Right cardiac atrium (tissue), 5 donors: Measurements from ENCODE around the gene SSTR5. TPM values are rescaled to one million over a fixed set of nuclear protein-coding genes. Genes with fewer than 3 reads are reported as not detected.
"Not testable (repeated sequence)": the region's sequence is repeated elsewhere in the genome, so short reads cannot be mapped to it uniquely, and the experiment has no call there.

Source experiments
- ATAC-seq, 2 donors: fragments of 200-7000 bp; cut with Tn5 transposase; one replicate each; pipeline versions ENCODE4 v1.8.0 to v1.9.1; 2020; ENCODE audit warnings: moderate library complexity in 2 of 2, mild to moderate bottlenecking in 1 of 2
- DNase-seq, 3 donors: peaks; one replicate each; pipeline ENCODE4 v3.0.0-alpha.2; 2020
- H3K27ac ChIP-seq: one replicate; pipeline ENCODE4 v1.5.1; 2013; ENCODE audit warnings: mild to moderate bottlenecking, low read length, control low read depth, moderate library complexity
- H3K27me3 ChIP-seq: one replicate; pipeline ENCODE4 v1.6.1; 2013; ENCODE audit not compliant: control insufficient read depth, insufficient read depth
- H3K4me1 ChIP-seq: one replicate; pipeline ENCODE4 v1.6.1; 2013; ENCODE audit warnings: low read length; ENCODE audit not compliant: control insufficient read depth, insufficient read depth
- H3K4me3 ChIP-seq: one replicate; pipeline ENCODE4 v1.5.1; 2013; ENCODE audit warnings: low read length, control low read depth
- H3K9me3 ChIP-seq: one replicate; pipeline ENCODE4 v1.6.1; 2013; ENCODE audit warnings: low read length; ENCODE audit not compliant: control insufficient read depth
- WGBS: extraction: QIAGEN DNeasy Blood & Tissue Kit; methylation state at CpG from one replicate; pipeline ENCODE4 v1.1.7; 2013; 5-methylcytosine and 5-hydroxymethylcytosine counted together
- intact Hi-C, 4 donors: fragments of 100-400 bp; cut with DNase I; formaldehyde crosslinking; loops; one replicate each; pipeline versions ENCODE4 v1.11.0 to v1.14.0; 2022 to 2023
- polyA plus RNA-seq: library from polyadenylated mRNA; stranded (reverse); fragments of 200-250 nt; gene quantifications from one replicate; pipeline ENCODE4 v1.2.3, GENCODE V29; 2013
- total RNA-seq, 4 donors: library from RNA; stranded (reverse); fragmentation: NEBNext Ultra II Directional; extraction: Animal tissue kit (Norgen Biotek cat#: 25700); gene quantifications; one replicate each; pipeline ENCODE4 v1.2.1, GENCODE V29; 2021
- donor health status: healthy with polysubstance abuse.
- donor health status: DM: no; HTN: yes; CAD: no.
- donor health status: DM: no; HTN: no; CAD: no.
- donor health status: DM: no; HTN: yes; CAD: no; lungs with severe emphysema.
- donor health status: DM: yes; HTN: yes; CAD: no.

SSTR5 gene
- total and polyA plus RNA-seq, 5 donors = 7.7 to 35.3 (median 17.7) TPM

DNA sequence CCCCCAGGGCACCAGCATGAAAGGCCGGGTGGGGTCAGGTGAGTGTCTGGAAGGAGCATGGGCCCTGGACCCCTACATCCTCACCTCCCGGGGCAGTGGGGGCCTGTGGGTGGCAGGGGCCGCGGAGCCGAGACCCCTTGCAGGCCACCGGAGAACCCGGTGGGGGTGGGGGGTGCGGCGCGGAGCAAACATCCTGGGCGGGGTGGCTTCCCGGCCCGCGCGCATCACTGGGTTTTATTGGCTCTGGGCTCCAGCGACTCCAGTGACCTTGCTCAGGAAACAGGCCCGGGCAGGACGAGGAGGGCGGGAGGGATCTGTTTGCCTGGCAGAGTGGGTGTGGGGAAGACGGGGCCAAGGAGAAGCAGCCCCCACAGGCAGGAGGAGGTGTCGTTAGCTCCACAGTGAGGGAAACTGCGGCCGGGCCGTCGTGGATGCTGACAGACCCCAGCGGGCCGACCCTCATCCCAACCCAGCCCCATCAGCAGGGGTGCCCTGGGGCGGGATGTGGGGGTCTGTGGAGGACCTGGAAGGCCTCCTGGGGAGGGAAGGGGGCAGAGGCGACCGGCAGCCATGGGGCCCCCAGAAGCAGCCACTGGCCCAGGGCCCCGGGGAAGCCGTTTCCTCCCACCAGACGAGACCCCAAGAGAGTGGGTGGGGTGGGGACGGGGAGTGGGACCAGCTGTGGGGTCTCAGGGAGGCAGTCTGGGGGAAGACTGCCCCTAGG lies 10.6 kb downstream of the SSTR5 start:
- Histone ChIP-seq H3K27ac (no peak overlapping the region), H3K4me1 (no peaks in the 10 kb centered on the region), H3K27me3 (no peaks in the 10 kb centered on the region), H3K9me3 (peaks cover 6% of the 10 kb centered on the region), H3K4me3 (no peak overlapping the region)
- intact Hi-C loops = no loop called here
- ATAC-seq = no peak
- DNase-seq = no peak
- 67% methylated on average over 34 of the region's 34 CpGs for WGBS

DNA sequence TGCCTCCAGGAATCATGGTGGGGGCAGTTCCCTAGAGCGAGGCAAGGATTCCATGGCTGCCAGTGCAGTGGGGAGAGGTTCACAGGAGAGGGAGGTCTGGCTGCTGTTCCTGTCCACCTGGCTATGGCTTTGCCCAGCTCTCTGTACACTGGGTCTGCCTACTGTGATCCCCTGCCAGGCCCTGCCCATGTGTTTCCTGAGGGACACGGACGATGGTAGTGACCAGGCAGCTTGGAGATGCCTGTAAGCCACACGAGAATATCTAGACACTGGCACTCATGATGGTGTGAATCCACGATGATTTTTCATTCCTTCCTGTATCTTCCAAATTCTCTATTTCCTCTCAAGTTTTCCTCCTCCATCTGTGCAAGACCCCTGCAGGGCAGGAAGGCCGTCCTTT lies 12.4 kb downstream of the SSTR5 start:
- ATAC-seq = no peak
- 87% methylated on average over 6 of the region's 6 CpGs for WGBS
- Histone ChIP-seq H3K9me3 (peaks cover 6% of the 10 kb centered on the region), H3K4me1 (no peaks in the 10 kb centered on the region), H3K27me3 (no peaks in the 10 kb centered on the region), H3K27ac (no peak overlapping the region), H3K4me3 (no peak overlapping the region)
- intact Hi-C loops = no loop called here
- DNase-seq = no peak

DNA sequence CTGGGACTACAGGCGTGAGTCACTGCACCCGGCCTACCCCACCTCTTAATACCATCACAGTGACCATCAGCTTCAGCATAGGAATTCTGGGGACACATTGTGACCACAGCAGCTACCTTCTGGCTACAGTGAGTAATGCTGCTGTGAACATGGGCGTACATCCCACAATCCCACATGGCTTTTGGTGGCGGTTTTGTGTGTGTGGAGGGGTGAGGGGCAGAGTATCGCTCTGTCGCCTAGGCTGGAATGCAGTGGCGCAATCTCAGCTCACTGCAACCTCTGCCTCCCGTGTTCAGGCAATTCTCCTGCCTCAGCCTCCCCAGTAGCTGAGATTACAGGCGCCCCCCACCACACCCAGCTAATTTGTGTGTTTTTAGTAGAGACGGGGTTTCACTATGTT lies 13.9 kb downstream of the SSTR5 start:
- DNase-seq, H3K4me3 ChIP-seq, ATAC-seq, intact Hi-C loops, H3K27ac ChIP-seq, H3K9me3 ChIP-seq, H3K4me1 ChIP-seq, H3K27me3 ChIP-seq: not testable (repeated sequence)
- 87% methylated on average over 10 of the region's 10 CpGs for WGBS

DNA sequence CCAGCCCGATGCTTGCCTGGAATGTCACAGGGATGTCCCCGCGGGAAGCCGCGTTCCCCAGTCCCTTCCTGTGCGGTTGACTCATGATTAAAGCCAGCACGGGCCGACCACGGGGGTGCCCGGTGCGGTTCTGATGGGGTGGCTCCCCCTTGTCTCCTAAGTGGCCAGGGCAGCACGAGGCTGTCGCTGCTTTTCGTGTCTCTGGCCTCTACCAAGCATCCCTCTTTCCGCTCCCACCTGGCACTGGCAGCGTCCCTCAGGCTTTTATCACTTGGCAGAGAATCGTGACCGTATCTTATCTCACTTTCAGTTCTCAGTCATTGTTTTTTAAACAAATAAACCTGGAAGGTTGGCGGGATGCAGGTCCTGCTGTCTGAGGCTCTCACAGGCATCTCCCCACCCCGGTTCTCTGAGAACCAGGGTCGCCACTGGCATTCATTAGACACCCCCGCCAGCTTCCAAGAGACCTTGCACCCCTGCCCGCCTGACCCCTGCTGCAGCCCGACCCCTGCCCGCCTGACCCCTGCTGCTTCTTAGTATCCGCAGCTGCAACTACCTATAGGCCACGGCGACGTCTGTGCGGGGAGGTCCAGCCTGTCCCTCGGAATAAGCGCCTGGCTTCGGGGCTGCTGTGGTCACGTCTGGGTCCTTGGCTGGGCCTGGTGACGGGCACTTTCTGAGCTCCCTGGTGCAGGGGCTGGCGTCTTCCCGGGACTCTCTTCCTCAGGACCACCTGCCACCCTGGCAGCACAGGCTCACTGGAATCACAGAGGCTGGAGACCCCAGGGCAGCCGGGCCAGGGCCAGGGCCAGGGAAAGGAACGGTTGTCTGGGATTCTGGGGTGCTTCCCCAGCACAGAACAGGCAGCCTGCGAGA lies 16.0 kb downstream of the SSTR5 start:
- intact Hi-C loops = no loop called here
- ATAC-seq = no peak
- no peaks in the 10 kb centered on the region for H3K4me1 ChIP-seq
- no peak overlapping the region for H3K4me3 ChIP-seq
- no peak overlapping the region for H3K27ac ChIP-seq
- peaks cover 6% of the 10 kb centered on the region for H3K9me3 ChIP-seq
- 55% methylated on average over 40 of the region's 40 CpGs for WGBS
- no peak for DNase-seq
- H3K27me3 ChIP-seq = no peaks in the 10 kb centered on the region

DNA sequence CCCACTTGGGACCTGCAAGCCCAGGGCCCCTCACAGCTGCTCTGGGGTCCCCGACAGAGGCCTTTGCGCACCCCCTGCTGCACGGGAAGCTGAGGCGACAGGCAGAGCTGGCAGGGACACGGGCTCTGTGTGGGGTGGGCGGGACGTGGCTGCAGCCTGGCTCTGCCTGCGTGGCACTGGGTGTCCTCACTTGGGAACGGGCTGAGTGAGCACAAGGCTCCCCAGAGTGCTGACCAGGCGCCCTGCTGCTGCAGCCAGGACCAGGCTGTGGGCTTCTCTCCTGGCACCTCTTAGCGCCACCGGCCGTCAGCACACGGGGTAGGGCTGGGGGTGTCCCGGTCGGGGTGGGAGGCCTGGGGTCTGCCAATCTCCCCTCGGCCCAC lies 16.9 kb downstream of the SSTR5 start:
- Histone ChIP-seq H3K4me1 (no peaks in the 10 kb centered on the region), H3K27me3 (no peaks in the 10 kb centered on the region), H3K9me3 (peaks cover 6% of the 10 kb centered on the region), H3K27ac (no peak overlapping the region), H3K4me3 (no peak overlapping the region)
- intact Hi-C loops = no loop called here
- peak; percentile 69 to 73 for ATAC-seq
- 44% methylated on average over 17 of the region's 17 CpGs for WGBS
- DNase-seq = peak; percentile 41 to 83 (median 80)

DNA sequence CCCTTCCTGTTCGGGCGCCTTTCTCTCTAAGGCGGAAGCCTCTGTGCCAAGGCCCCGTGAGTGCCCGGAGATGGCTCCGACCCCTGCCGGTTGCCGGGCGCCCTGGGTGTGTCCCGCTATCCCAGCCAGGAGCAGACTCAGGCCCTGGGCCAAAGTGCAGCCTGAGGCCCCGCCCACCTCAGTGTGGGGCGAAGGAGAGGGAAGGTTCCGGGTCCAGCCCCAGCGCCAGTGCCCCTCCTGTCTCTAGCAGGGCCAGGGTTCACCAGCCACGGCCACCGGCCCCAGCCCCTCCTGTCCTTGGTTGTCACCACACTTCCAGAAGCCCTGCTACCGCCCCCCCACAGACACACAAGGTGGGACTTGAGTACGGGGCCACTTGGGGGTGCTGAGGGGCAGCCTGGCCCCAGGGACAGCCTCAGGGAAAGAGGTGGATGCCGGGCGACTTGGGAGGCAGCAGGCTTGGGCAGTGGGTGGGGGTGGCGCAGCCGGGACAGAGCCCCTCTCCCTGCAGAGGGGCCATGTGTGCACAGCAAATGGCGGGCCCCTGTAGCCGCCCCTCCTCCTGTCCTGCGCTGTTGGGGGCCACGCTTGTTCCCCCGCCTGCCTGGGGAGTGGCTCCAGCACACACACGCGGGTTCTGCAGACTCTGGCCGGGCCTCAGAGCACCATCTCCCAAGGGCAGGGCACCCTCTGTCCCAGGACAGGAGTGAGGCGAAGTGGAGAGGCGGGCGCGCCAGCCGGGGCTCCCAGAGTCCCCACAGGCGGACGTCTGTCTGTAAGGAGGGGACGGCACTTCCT lies 17.5 kb downstream of the SSTR5 start:
- intact Hi-C loops = no loop called here
- H3K9me3 ChIP-seq = peaks cover under 1% of the 10 kb centered on the region
- H3K27me3 ChIP-seq = no peaks in the 10 kb centered on the region
- ATAC-seq (peak; percentile 85 to 87), DNase-seq (peak; percentile 67 to 89 (median 87))
- no peaks in the 10 kb centered on the region for H3K4me1 ChIP-seq
- H3K27ac ChIP-seq = peak overlapping the region; percentile 53
- H3K4me3 ChIP-seq = no peak overlapping the region
- 24% methylated on average over 38 of the region's 38 CpGs for WGBS

DNA sequence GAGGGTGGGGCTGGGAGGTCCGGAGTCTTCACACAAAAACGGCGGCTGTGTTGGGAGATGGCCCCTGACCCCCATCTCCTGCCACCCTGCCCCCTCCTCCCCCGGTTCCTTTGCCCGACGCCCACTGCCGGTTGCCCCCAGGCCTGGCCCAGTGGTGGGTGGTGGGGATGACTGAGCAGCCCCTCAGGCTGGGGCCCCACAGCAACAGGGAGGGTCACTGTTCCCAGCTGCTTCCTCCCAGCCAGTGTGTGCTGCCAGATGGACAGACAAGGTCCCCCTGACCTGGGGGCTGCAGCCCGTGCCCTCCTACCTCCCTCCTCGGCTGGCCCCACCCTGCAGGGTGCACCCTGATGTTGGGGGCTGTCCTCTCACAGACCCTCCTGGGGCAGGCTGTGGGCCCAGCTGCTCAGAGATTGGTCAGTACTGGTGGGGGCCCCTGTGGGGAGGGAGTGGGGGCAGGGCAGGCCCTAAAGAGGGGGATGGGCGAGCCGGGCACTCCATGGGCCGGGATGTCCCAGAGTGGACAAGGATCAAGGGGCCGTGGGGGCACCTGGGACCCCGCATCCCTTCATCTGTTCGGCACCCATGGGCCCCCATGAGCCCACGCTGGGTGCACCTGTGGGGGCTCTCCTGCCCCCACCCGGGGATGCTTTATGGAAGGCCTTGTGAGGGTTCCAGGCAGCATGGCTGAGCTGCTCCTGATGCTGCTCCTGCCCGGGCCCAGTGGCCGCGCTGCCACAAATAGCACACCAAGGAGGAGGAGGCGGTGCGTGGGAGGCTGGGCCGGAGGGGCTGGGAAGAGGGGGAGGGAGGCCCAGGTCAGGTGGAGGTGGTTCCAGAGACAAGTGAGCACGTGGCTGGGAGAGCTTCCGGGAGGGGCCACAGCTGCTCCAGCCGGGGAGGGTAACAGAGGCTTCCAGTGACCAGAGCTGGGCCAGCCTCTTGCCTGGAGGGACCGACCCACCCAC lies 18.4 kb downstream of the SSTR5 start:
- no peaks in the 10 kb centered on the region for H3K27me3 ChIP-seq
- H3K27ac ChIP-seq = peak overlapping the region; percentile 40

DNA sequence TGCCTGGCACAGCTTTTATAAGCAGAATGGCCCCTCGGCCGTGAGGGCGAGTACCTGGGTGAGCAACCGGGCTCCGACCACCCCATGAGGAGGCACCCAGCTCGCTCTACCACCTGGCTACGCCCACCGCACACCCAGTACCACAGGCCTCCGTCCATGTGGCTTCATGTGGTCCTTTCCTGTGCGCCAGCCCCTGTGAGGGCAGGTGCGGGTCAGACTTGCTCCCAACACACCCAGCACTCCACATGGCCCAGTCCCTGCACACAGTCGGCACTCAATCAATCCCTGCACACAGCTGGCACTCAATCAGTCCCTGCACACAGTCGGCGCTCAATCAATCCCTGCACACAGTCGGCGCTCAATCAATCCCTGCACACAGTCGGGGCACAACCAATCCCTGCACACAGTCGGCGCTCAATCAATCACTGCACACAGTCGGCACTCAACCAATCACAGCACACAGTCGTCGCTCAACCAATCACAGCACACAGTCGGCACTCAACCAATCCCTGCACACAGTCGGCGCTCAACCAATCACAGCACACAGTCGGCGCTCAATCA lies 19.5 kb downstream of the SSTR5 start:
- ATAC-seq (no peak), DNase-seq (no peak)
- H3K27me3 ChIP-seq = no peaks in the 10 kb centered on the region
- H3K4me3 ChIP-seq = no peak overlapping the region
- H3K27ac ChIP-seq = no peak overlapping the region
- WGBS = 97% methylated on average over 27 of the region's 27 CpGs
- intact Hi-C loops = no loop called here
- H3K9me3 ChIP-seq = no peaks in the 10 kb centered on the region
- no peaks in the 10 kb centered on the region for H3K4me1 ChIP-seq

More for the DNA sequence above, 18.4 kb downstream of the SSTR5 start:
- ATAC-seq = peak; percentile 15 to 46
- no peak for DNase-seq
- Histone ChIP-seq H3K9me3 (no peaks in the 10 kb centered on the region), H3K4me3 (no peak overlapping the region), H3K4me1 (no peaks in the 10 kb centered on the region)
- 36% methylated on average over 27 of the region's 27 CpGs for WGBS
- intact Hi-C loops = no loop called here

DNA sequence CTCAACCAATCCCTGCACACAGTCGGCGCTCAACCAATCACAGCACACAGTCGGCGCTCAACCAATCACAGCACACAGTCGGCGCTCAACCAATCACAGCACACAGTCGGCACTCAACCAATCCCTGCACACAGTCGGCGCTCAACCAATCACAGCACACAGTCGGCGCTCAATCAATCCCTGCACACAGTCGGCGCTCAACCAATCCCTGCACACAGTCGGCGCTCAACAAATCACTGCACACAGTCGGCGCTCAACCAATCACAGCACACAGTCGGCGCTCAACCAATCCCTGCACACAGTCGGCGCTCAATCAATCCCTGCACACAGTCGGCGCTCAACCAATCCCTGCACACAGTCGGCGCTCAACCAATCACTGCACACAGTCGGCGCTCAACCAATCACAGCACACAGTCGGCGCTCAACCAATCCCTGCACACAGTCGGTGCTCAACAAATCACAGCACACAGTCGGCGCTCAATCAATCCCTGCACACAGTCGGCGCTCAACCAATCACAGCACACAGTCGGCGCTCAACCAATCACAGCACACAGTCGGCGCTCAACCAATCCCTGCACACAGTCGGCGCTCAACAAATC lies 20.2 kb downstream of the SSTR5 start:
- H3K27me3 ChIP-seq, H3K4me1 ChIP-seq, intact Hi-C loops, ATAC-seq, H3K27ac ChIP-seq, H3K9me3 ChIP-seq, H3K4me3 ChIP-seq, DNase-seq: not testable (repeated sequence)
- WGBS = 94% methylated on average over 29 of the region's 40 CpGs
